ENCODE measurements around the gene SMG1. TPM values are rescaled to one million over a fixed set of nuclear protein-coding genes. Genes with fewer than 3 reads are reported as not detected.

Gene SMG1
- total and polyA plus RNA-seq, 4 donors: 4.6 to 123 (median 57.3) TPM

- H3K36me3 ChIP-seq (ENCODE audit: control insufficient read depth in 1 of 2, insufficient read depth in 2 of 2, low read length in 1 of 2): peaks cover 2 to 8% of the 10 kb centered on the region in 2 donors
- H3K27me3 ChIP-seq (ENCODE audit: control insufficient read depth in 1 of 2, insufficient read depth in 2 of 2, low read length in 1 of 2): no peaks in the 10 kb centered on the region
- intact Hi-C loops (cut with DNase I): no loop called here
- H3K4me3 ChIP-seq (ENCODE audit: low read length in 2 of 2): no peak overlapping the region
- no peak for DNase-seq
- 94 to 95% methylated on average over 1 of the region's 1 CpG for WGBS, 2 donors
- no peak for ATAC-seq (ENCODE audit: low FRiP score)
- H3K9me3 ChIP-seq (ENCODE audit: control insufficient read depth, low read length): no peaks in the 10 kb centered on the region
- H3K27ac ChIP-seq (ENCODE audit: low read depth in 1 of 2, low read length in 2 of 2): no peak overlapping the region
- H3K4me1 ChIP-seq (ENCODE audit: control insufficient read depth in 1 of 2, insufficient read depth in 2 of 2, low read length in 2 of 2): no peaks in the 10 kb centered on the region
Measured at GRCh38 chr16:18846416-18846815, 79.8 kb downstream of the SMG1 start.

- 93 to 96% methylated on average over 6 of the region's 6 CpGs for WGBS, 2 donors
- ATAC-seq (ENCODE audit: low FRiP score) (no peak), DNase-seq (no peak)
- Histone ChIP-seq H3K4me3 (ENCODE audit: low read length in 2 of 2) (no peak overlapping the region), H3K36me3 (ENCODE audit: control insufficient read depth in 1 of 2, insufficient read depth in 2 of 2, low read length in 1 of 2) (peaks cover 5 to 11% of the 10 kb centered on the region in 2 donors), H3K4me1 (ENCODE audit: control insufficient read depth in 1 of 2, insufficient read depth in 2 of 2, low read length in 2 of 2) (no peaks in the 10 kb centered on the region), H3K27ac (ENCODE audit: low read depth in 1 of 2, low read length in 2 of 2) (no peak overlapping the region), H3K27me3 (ENCODE audit: control insufficient read depth in 1 of 2, insufficient read depth in 2 of 2, low read length in 1 of 2) (no peaks in the 10 kb centered on the region), H3K9me3 (ENCODE audit: control insufficient read depth, low read length) (no peaks in the 10 kb centered on the region)
- intact Hi-C loops (cut with DNase I): no loop called here
Measured at GRCh38 chr16:18842565-18842964, 83.6 kb downstream of the SMG1 start.

- ATAC-seq (ENCODE audit: low FRiP score): no peak
- no peaks in the 10 kb centered on the region for H3K9me3 ChIP-seq (ENCODE audit: control insufficient read depth, low read length)
- H3K4me1 ChIP-seq (ENCODE audit: control insufficient read depth in 1 of 2, insufficient read depth in 2 of 2, low read length in 2 of 2): no peaks in the 10 kb centered on the region
- H3K36me3 ChIP-seq (ENCODE audit: control insufficient read depth in 1 of 2, insufficient read depth in 2 of 2, low read length in 1 of 2): peaks cover 8% of the 10 kb centered on the region in 2 donors
- no peak overlapping the region for H3K4me3 ChIP-seq (ENCODE audit: low read length in 2 of 2)
- H3K27me3 ChIP-seq (ENCODE audit: control insufficient read depth in 1 of 2, insufficient read depth in 2 of 2, low read length in 1 of 2): no peaks in the 10 kb centered on the region
- 89 to 91% methylated on average over 7 of the region's 7 CpGs for WGBS, 2 donors
- H3K27ac ChIP-seq (ENCODE audit: low read depth in 1 of 2, low read length in 2 of 2): no peak overlapping the region
- intact Hi-C loops (cut with DNase I): no loop called here
- DNase-seq: no peak
Measured at GRCh38 chr16:18841833-18842525, 84.2 kb downstream of the SMG1 start.

GRCh38 chr16:18839555-18839954 lies 86.7 kb downstream of the SMG1 start:
- Histone ChIP-seq H3K9me3 (ENCODE audit: control insufficient read depth, low read length) (no peaks in the 10 kb centered on the region), H3K27me3 (ENCODE audit: control insufficient read depth in 1 of 2, insufficient read depth in 2 of 2, low read length in 1 of 2) (no peaks in the 10 kb centered on the region), H3K4me3 (ENCODE audit: low read length in 2 of 2) (no peak overlapping the region), H3K36me3 (ENCODE audit: control insufficient read depth in 1 of 2, insufficient read depth in 2 of 2, low read length in 1 of 2) (peaks cover 11 to 13% of the 10 kb centered on the region in 2 donors), H3K27ac (ENCODE audit: low read depth in 1 of 2, low read length in 2 of 2) (no peak overlapping the region), H3K4me1 (ENCODE audit: control insufficient read depth in 1 of 2, insufficient read depth in 2 of 2, low read length in 2 of 2) (no peaks in the 10 kb centered on the region)
- DNase-seq: no peak
- WGBS, 2 donors: 75 to 81% methylated on average over 6 of the region's 6 CpGs
- ATAC-seq (ENCODE audit: low FRiP score): no peak
- intact Hi-C loops (cut with DNase I): no loop called here

- peaks cover 13 to 19% of the 10 kb centered on the region in 2 donors for H3K36me3 ChIP-seq (ENCODE audit: control insufficient read depth in 1 of 2, insufficient read depth in 2 of 2, low read length in 1 of 2)
- intact Hi-C loops (cut with DNase I): no loop called here
Measured at GRCh38 chr16:18836702-18837101, 89.5 kb downstream of the SMG1 start.

GRCh38 chr16:18834864-18835263 lies 91.3 kb downstream of the SMG1 start:
- Histone ChIP-seq H3K4me1 (ENCODE audit: control insufficient read depth in 1 of 2, insufficient read depth in 2 of 2, low read length in 2 of 2) (peaks cover 0 to 1% of the 10 kb centered on the region in 2 donors), H3K27me3 (ENCODE audit: control insufficient read depth in 1 of 2, insufficient read depth in 2 of 2, low read length in 1 of 2) (no peaks in the 10 kb centered on the region), H3K4me3 (ENCODE audit: low read length in 2 of 2) (no peak overlapping the region), H3K27ac (ENCODE audit: low read depth in 1 of 2, low read length in 2 of 2) (no peak overlapping the region), H3K36me3 (ENCODE audit: control insufficient read depth in 1 of 2, insufficient read depth in 2 of 2, low read length in 1 of 2) (peaks cover 15 to 17% of the 10 kb centered on the region in 2 donors), H3K9me3 (ENCODE audit: control insufficient read depth, low read length) (no peaks in the 10 kb centered on the region)
- WGBS, 2 donors: 68 to 73% methylated on average over 4 of the region's 4 CpGs
- DNase-seq (no peak), ATAC-seq (ENCODE audit: low FRiP score) (no peak)
- intact Hi-C loops (cut with DNase I): no loop called here

More at GRCh38 chr16:18836702-18837101, 89.5 kb downstream of the SMG1 start:
- Histone ChIP-seq H3K4me1 (ENCODE audit: control insufficient read depth in 1 of 2, insufficient read depth in 2 of 2, low read length in 2 of 2) (peaks cover 0 to 1% of the 10 kb centered on the region in 2 donors), H3K27me3 (ENCODE audit: control insufficient read depth in 1 of 2, insufficient read depth in 2 of 2, low read length in 1 of 2) (no peaks in the 10 kb centered on the region), H3K9me3 (ENCODE audit: control insufficient read depth, low read length) (no peaks in the 10 kb centered on the region), H3K4me3 (ENCODE audit: low read length in 2 of 2) (no peak overlapping the region), H3K27ac (ENCODE audit: low read depth in 1 of 2, low read length in 2 of 2) (no peak overlapping the region)
- ATAC-seq (ENCODE audit: low FRiP score): no peak
- DNase-seq: no peak

- H3K4me1 ChIP-seq (ENCODE audit: control insufficient read depth in 1 of 2, insufficient read depth in 2 of 2, low read length in 2 of 2): peaks cover 0 to 1% of the 10 kb centered on the region in 2 donors
- no peak overlapping the region for H3K27ac ChIP-seq (ENCODE audit: low read depth in 1 of 2, low read length in 2 of 2)
- peaks cover 12 to 19% of the 10 kb centered on the region in 2 donors for H3K36me3 ChIP-seq (ENCODE audit: control insufficient read depth in 1 of 2, insufficient read depth in 2 of 2, low read length in 1 of 2)
- DNase-seq: no peak
- intact Hi-C loops (cut with DNase I): no loop called here
- H3K4me3 ChIP-seq (ENCODE audit: low read length in 2 of 2): no peak overlapping the region
- no peaks in the 10 kb centered on the region for H3K9me3 ChIP-seq (ENCODE audit: control insufficient read depth, low read length)
- H3K27me3 ChIP-seq (ENCODE audit: control insufficient read depth in 1 of 2, insufficient read depth in 2 of 2, low read length in 1 of 2): no peaks in the 10 kb centered on the region
- no peak for ATAC-seq (ENCODE audit: low FRiP score)
- WGBS, 2 donors: 86 to 91% methylated on average over 9 of the region's 9 CpGs
Measured at GRCh38 chr16:18833707-18834505, 92.3 kb downstream of the SMG1 start.

GRCh38 chr16:18832613-18833012 lies 93.6 kb downstream of the SMG1 start:
- H3K9me3 ChIP-seq (ENCODE audit: control insufficient read depth, low read length): no peaks in the 10 kb centered on the region
- peaks cover 12 to 17% of the 10 kb centered on the region in 2 donors for H3K36me3 ChIP-seq (ENCODE audit: control insufficient read depth in 1 of 2, insufficient read depth in 2 of 2, low read length in 1 of 2)
- intact Hi-C loops (cut with DNase I): no loop called here
- ATAC-seq (ENCODE audit: low FRiP score) (no peak), DNase-seq (no peak)
- H3K27ac ChIP-seq (ENCODE audit: low read depth in 1 of 2, low read length in 2 of 2): no peak overlapping the region
- H3K27me3 ChIP-seq (ENCODE audit: control insufficient read depth in 1 of 2, insufficient read depth in 2 of 2, low read length in 1 of 2): no peaks in the 10 kb centered on the region
- WGBS, 2 donors: 89 to 92% methylated on average over 8 of the region's 8 CpGs
- H3K4me1 ChIP-seq (ENCODE audit: control insufficient read depth in 1 of 2, insufficient read depth in 2 of 2, low read length in 2 of 2): peaks cover 0 to 1% of the 10 kb centered on the region in 2 donors
- H3K4me3 ChIP-seq (ENCODE audit: low read length in 2 of 2): no peak overlapping the region

GRCh38 chr16:18832006-18832405 lies 94.2 kb downstream of the SMG1 start:
- DNase-seq: no peak
- H3K4me1 ChIP-seq (ENCODE audit: control insufficient read depth in 1 of 2, insufficient read depth in 2 of 2, low read length in 2 of 2): peaks cover 0 to 1% of the 10 kb centered on the region in 2 donors
- peaks cover 9 to 17% of the 10 kb centered on the region in 2 donors for H3K36me3 ChIP-seq (ENCODE audit: control insufficient read depth in 1 of 2, insufficient read depth in 2 of 2, low read length in 1 of 2)
- no peaks in the 10 kb centered on the region for H3K9me3 ChIP-seq (ENCODE audit: control insufficient read depth, low read length)
- H3K27ac ChIP-seq (ENCODE audit: low read depth in 1 of 2, low read length in 2 of 2): no peak overlapping the region
- H3K27me3 ChIP-seq (ENCODE audit: control insufficient read depth in 1 of 2, insufficient read depth in 2 of 2, low read length in 1 of 2): no peaks in the 10 kb centered on the region
- no peak for ATAC-seq (ENCODE audit: low FRiP score)
- intact Hi-C loops (cut with DNase I): no loop called here
- no peak overlapping the region for H3K4me3 ChIP-seq (ENCODE audit: low read length in 2 of 2)
- 77 to 89% methylated on average over 2 of the region's 2 CpGs for WGBS, 2 donors

Data from aorta (tissue), 5 donors.